OCI-M1 (cell line): ENCODE data around the gene OCA2.

Source experiments
- DNase-seq: peaks from one replicate; lab custom pipeline; 2025; lab: John Stamatoyannopoulos, UW

The OCA2 gene

GRCh38 chr15:28120359-28120640 is 21.2 kb upstream of the OCA2 start:
- no peak for DNase-seq

GRCh38 chr15:28118531-28118930 is 19.4 kb upstream of the OCA2 start:
- no peak for DNase-seq

- DNase-seq = no peak
Measured at GRCh38 chr15:28118083-28118482, 19.0 kb upstream of the OCA2 start.

GRCh38 chr15:28117432-28117990 is 18.4 kb upstream of the OCA2 start:
- DNase-seq = no peak

GRCh38 chr15:28116521-28117431 is 17.7 kb upstream of the OCA2 start:
- DNase-seq = no peak

GRCh38 chr15:28115871-28116270 is 16.8 kb upstream of the OCA2 start:
- no peak for DNase-seq

GRCh38 chr15:28114721-28115622 is 15.9 kb upstream of the OCA2 start:
- no peak for DNase-seq

- no peak for DNase-seq
Measured at GRCh38 chr15:28114114-28114455, 15.0 kb upstream of the OCA2 start.

- DNase-seq = no peak
Measured at GRCh38 chr15:28113394-28114113, 14.4 kb upstream of the OCA2 start.

- no peak for DNase-seq
Measured at GRCh38 chr15:28112962-28113361, 13.8 kb upstream of the OCA2 start.

GRCh38 chr15:28112101-28112760 is 13.1 kb upstream of the OCA2 start:
- no peak for DNase-seq

- no peak for DNase-seq
Measured at GRCh38 chr15:28111543-28111942, 12.4 kb upstream of the OCA2 start.

- no peak for DNase-seq
Measured at GRCh38 chr15:28110481-28110881, 11.4 kb upstream of the OCA2 start.

GRCh38 chr15:28109626-28110455 is 10.7 kb upstream of the OCA2 start:
- no peak for DNase-seq

- DNase-seq = peak; percentile 17
Measured at GRCh38 chr15:28107904-28108275, 8.8 kb upstream of the OCA2 start.

- DNase-seq = no peak
Measured at GRCh38 chr15:28107111-28107903, 8.2 kb upstream of the OCA2 start.

- no peak for DNase-seq
Measured at GRCh38 chr15:28106294-28107110, 7.4 kb upstream of the OCA2 start.

GRCh38 chr15:28105793-28106192 is 6.7 kb upstream of the OCA2 start:
- DNase-seq = no peak

- DNase-seq = no peak
Measured at GRCh38 chr15:28105224-28105791, 6.2 kb upstream of the OCA2 start.
